IMR-90 (cell line): ENCODE measurements around the gene KCNMB2. TPM values are rescaled to one million over a fixed set of nuclear protein-coding genes. Genes with fewer than 3 reads are reported as not detected.

Experiments used
- ATAC-seq: fragments of 200-7000 bp; cut with Tn5 transposase; 2 replicates; pipeline ENCODE4 v1.9.1; 2020; ENCODE audit warnings: low read depth, mild to moderate bottlenecking, moderate library complexity
- BruUV-seq: library from RNA; stranded (reverse); fragments of 400-500 nt; replicated peaks from 2 replicates; lab custom pipeline; 2021; lab: Mats Ljungman, UMichigan
- CTCF ChIA-PET: fragments of 300-600 bp; formaldehyde crosslinking; extraction: SDS; loops from one replicate; lab custom pipeline; 2021; ENCODE audit warnings: antibody characterized with exemption; lab: Yijun Ruan, JAX
- POLR2A ChIA-PET: fragments of 300-600 bp; sonication (Branson Sonifier 250); formaldehyde crosslinking; loops from one replicate; lab custom pipeline; 2022; ENCODE audit warnings: antibody characterized with exemption; ENCODE audit not compliant: unreplicated experiment; lab: Charles Lee
- DNase-seq: peaks from one replicate; pipeline ENCODE4 v3.0.0; 2013
- H2AFZ ChIP-seq: replicated peaks from 2 replicates; pipeline ENCODE3; 2013; ENCODE audit warnings: low read length, mild to moderate bottlenecking; ENCODE audit not compliant: poor library complexity
- H2AK5ac ChIP-seq: 2 replicates; pipeline ENCODE4 v1.6.1; 2013; ENCODE audit warnings: low read depth, low read length, inconsistent platforms
- H2AK9ac ChIP-seq: replicated peaks from 2 replicates; pipeline ENCODE3; 2013; ENCODE audit warnings: mild to moderate bottlenecking, low read depth, low read length, moderate library complexity; ENCODE audit not compliant: poor library complexity
- H2BK120ac ChIP-seq: 2 replicates; pipeline ENCODE4 v1.6.1; 2013; ENCODE audit warnings: low read depth, low read length, inconsistent platforms
- H2BK15ac ChIP-seq: 3 replicates; pipeline ENCODE4 v1.6.1; 2013; ENCODE audit warnings: low read depth, low read length, inconsistent platforms
- H2BK20ac ChIP-seq: 2 replicates; pipeline ENCODE4 v1.6.1; 2013; ENCODE audit warnings: low read depth, mild to moderate bottlenecking, inconsistent platforms, low read length, moderate library complexity
- H2BK5ac ChIP-seq: 2 replicates; pipeline ENCODE4 v1.6.1; 2013; ENCODE audit warnings: mild to moderate bottlenecking, low read depth, low read length, inconsistent platforms; ENCODE audit not compliant: poor library complexity, severe bottlenecking
- H3K14ac ChIP-seq: replicated peaks from 2 replicates; pipeline ENCODE4 v1.6.1; 2013; ENCODE audit warnings: low read depth, low read length, inconsistent platforms
- H3K18ac ChIP-seq: 2 replicates; pipeline ENCODE4 v1.6.1; 2013; ENCODE audit warnings: low read depth, low read length, control low read depth
- H3K23ac ChIP-seq: 2 replicates; pipeline ENCODE4 v1.6.1; 2013; ENCODE audit warnings: low read depth, low read length, inconsistent platforms
- H3K27ac ChIP-seq: 2 replicates; pipeline ENCODE4 v1.5.1; 2013; ENCODE audit warnings: mild to moderate bottlenecking, control low read depth, low read length; ENCODE audit not compliant: insufficient read depth
- H3K27me3 ChIP-seq: 2 replicates; pipeline ENCODE4 v1.6.1; 2013; ENCODE audit warnings: low read length; ENCODE audit not compliant: control insufficient read depth, insufficient read depth
- H3K36me3 ChIP-seq: 2 replicates; pipeline ENCODE4 v1.6.1; 2013; ENCODE audit warnings: low read length, mixed read lengths; ENCODE audit not compliant: control insufficient read depth, insufficient read depth
- H3K4ac ChIP-seq: 2 replicates; pipeline ENCODE4 v1.6.1; 2013; ENCODE audit warnings: low read depth, low read length, inconsistent platforms
- H3K4me1 ChIP-seq: 2 replicates; pipeline ENCODE4 v1.6.1; 2013; ENCODE audit warnings: low read length, mixed read lengths; ENCODE audit not compliant: control insufficient read depth, insufficient read depth
- H3K4me2 ChIP-seq: 2 replicates; pipeline ENCODE4 v1.6.1; 2013; ENCODE audit warnings: low read depth, mild to moderate bottlenecking, control low read depth, low read length, moderate library complexity
- H3K4me3 ChIP-seq: 2 replicates; pipeline ENCODE4 v1.5.1; 2013; ENCODE audit warnings: low read depth, mild to moderate bottlenecking, control low read depth, low read length, moderate library complexity; ENCODE audit not compliant: insufficient read depth
- H3K56ac ChIP-seq: 2 replicates; pipeline ENCODE4 v1.6.1; 2013; ENCODE audit warnings: low read length, inconsistent platforms; ENCODE audit not compliant: insufficient read depth; ENCODE audit errors: extremely low read depth
- H3K79me1 ChIP-seq, 2 experiments: 2 replicates each; pipeline ENCODE4 v1.6.1; 2013; ENCODE audit warnings: low read length in 2 of 2, inconsistent platforms in 1 of 2, low read depth in 1 of 2
- H3K9ac ChIP-seq: 2 replicates; pipeline ENCODE4 v1.6.1; 2013; ENCODE audit warnings: low read depth, low read length, control low read depth
- H3K9me1 ChIP-seq: 2 replicates; pipeline ENCODE4 v1.6.1; 2013; ENCODE audit warnings: low read length, inconsistent platforms; ENCODE audit not compliant: insufficient read depth
- H3K9me3 ChIP-seq: 2 replicates; pipeline ENCODE4 v1.6.1; 2013; ENCODE audit warnings: low read length; ENCODE audit not compliant: control insufficient read depth, insufficient read depth
- H4K20me1 ChIP-seq: 2 replicates; pipeline ENCODE4 v1.6.1; 2013; ENCODE audit warnings: low read length, inconsistent platforms; ENCODE audit not compliant: insufficient read depth
- H4K5ac ChIP-seq: 2 replicates; pipeline ENCODE4 v1.6.1; 2013; ENCODE audit warnings: mild to moderate bottlenecking, low read depth, low read length, control low read depth
- H4K8ac ChIP-seq, 2 experiments: 2 replicates each; pipeline ENCODE4 v1.6.1; 2013; ENCODE audit warnings: low read depth in 2 of 2, low read length in 2 of 2, control low read depth in 1 of 2, inconsistent platforms in 1 of 2
- H4K91ac ChIP-seq: 2 replicates; pipeline ENCODE4 v1.6.1; 2013; ENCODE audit warnings: low read depth, low read length, inconsistent platforms; ENCODE audit not compliant: insufficient read depth
- FOS ChIP-seq: fragments of 150-350 bp; IDR thresholded peaks from 2 replicates; pipeline ENCODE4 v1.6.1; 2016; ENCODE audit warnings: low read depth, low read length
- MAFK ChIP-seq: IDR thresholded peaks from 2 replicates; pipeline ENCODE4 v1.6.1; 2012; ENCODE audit warnings: low read depth, low read length, improper control_type of control experiment
- MAZ ChIP-seq: IDR thresholded peaks from 2 replicates; pipeline ENCODE4 v1.6.1; 2012; ENCODE audit warnings: low read depth, mild to moderate bottlenecking, low read length, improper control_type of control experiment, moderate library complexity, borderline replicate concordance
- MXI1 ChIP-seq: IDR thresholded peaks from 2 replicates; pipeline ENCODE4 v1.6.1; 2012; ENCODE audit warnings: low read depth, mild to moderate bottlenecking, low read length, moderate library complexity, borderline replicate concordance
- NFE2L2 ChIP-seq: fragments of 150-350 bp; IDR thresholded peaks from 2 replicates; pipeline ENCODE4 v1.6.1; 2016; ENCODE audit warnings: low read depth, mild to moderate bottlenecking, low read length
- POLR2A ChIP-seq: IDR thresholded peaks from 2 replicates; pipeline ENCODE4 v1.6.1; 2012; ENCODE audit warnings: mild to moderate bottlenecking, low read depth, low read length
- RCOR1 ChIP-seq: IDR thresholded peaks from 2 replicates; pipeline ENCODE4 v1.6.1; 2012; ENCODE audit warnings: mild to moderate bottlenecking, low read length, improper control_type of control experiment; ENCODE audit not compliant: insufficient replicate concordance
- dilution Hi-C: fragments of 300-500 bp; cut with HindIII; formaldehyde crosslinking; loops from one replicate; pipeline ENCODE4 v1.14.3; 2018; ENCODE audit warnings: low sequenced_read_pairs; ENCODE audit not compliant: unreplicated experiment
- in situ Hi-C: fragments of 300-500 bp; cut with MboI; formaldehyde crosslinking; loops from 3 replicates; pipeline ENCODE4 v1.14.3; 2019; ENCODE audit warnings: low sequenced_read_pairs, inconsistent platforms, mixed read lengths
- intact Hi-C: fragments of 100-400 bp; cut with micrococcal nuclease; formaldehyde crosslinking; loops from 2 replicates; pipeline ENCODE4 v1.10.0; 2022
- polyA plus RNA-seq, 3 experiments: library from polyadenylated mRNA; depleted of rRNA; stranded (reverse); fragments of >200 nt; gene quantifications; 2 replicates each; pipeline ENCODE4 v1.2.3, GENCODE V29; 2012; ENCODE audit warnings: low replicate concordance in 1 of 3
- total RNA-seq: library from RNA; depleted of rRNA; stranded (reverse); fragments of >200 nt; gene quantifications from 2 replicates; pipeline ENCODE4 v1.2.3, GENCODE V29; 2012

KCNMB2 gene
- total and polyA plus RNA-seq, 2 of the 4 experiments (the other 2 are of a cell fraction): not detected

GRCh38 chr3:178870085-178870484 is 333.8 kb downstream of the KCNMB2 start:
- CTCF ChIA-PET: interaction anchor here (1.0 kb wide), 1 partner anchor 43 kb away, joined by 3 read pairs; no protein-coding TSS in a partner anchor
- no peak for DNase-seq
- Histone ChIP-seq H3K79me1 (no peaks in the 10 kb centered on the region), H3K4me2 (no peak overlapping the region), H2AK5ac (no peak overlapping the region), H3K4me3 (no peak overlapping the region), H3K18ac (no peak overlapping the region), H2AFZ (no peak overlapping the region), H2AK9ac (no peak overlapping the region), H3K4ac (no peak overlapping the region), H3K9ac (no peak overlapping the region), H3K36me3 (no peaks in the 10 kb centered on the region), H4K91ac (no peak overlapping the region), H3K27ac (no peak overlapping the region), H2BK5ac (no peak overlapping the region), H3K4me1 (no peaks in the 10 kb centered on the region), H3K23ac (no peak overlapping the region), H3K9me3 (no peaks in the 10 kb centered on the region), H3K14ac (no peak overlapping the region), H3K56ac (no peak overlapping the region), H4K20me1 (no peaks in the 10 kb centered on the region), H2BK120ac (no peak overlapping the region), H2BK15ac (no peak overlapping the region), H3K9me1 (no peaks in the 10 kb centered on the region), H4K5ac (no peak overlapping the region), H4K8ac (no peak overlapping the region), H3K27me3 (no peaks in the 10 kb centered on the region), H2BK20ac (no peak overlapping the region)
- TF ChIP-seq MAFK (no peak), RCOR1 (no peak), FOS (no peak), NFE2L2 (no peak), MAZ (no peak), MXI1 (no peak), POLR2A (no peak)
- dilution Hi-C loops (no loop called here), in situ Hi-C loops (no loop called here), intact Hi-C loops (no loop called here)
- POLR2A ChIA-PET: no interaction called here
- no TSS peak for BruUV-seq
- no peak for ATAC-seq
